Endodermal cell (in vitro differentiated cells): ENCODE results near the gene ABL1. TPM values are rescaled to one million over a fixed set of nuclear protein-coding genes. Genes with fewer than 3 reads are reported as not detected.

Source experiments
- DNase-seq: peaks from one replicate; pipeline ENCODE4 v3.0.0-alpha.2; 2017
- H3K27ac ChIP-seq: 2 replicates; pipeline ENCODE4 v1.5.1; 2013; ENCODE audit warnings: mild to moderate bottlenecking, low read depth, low read length, moderate library complexity
- H3K27me3 ChIP-seq: 2 replicates; pipeline ENCODE4 v1.6.1; 2013; ENCODE audit warnings: mild to moderate bottlenecking, low read length, moderate library complexity; ENCODE audit not compliant: insufficient read depth, control insufficient read depth, poor library complexity, severe bottlenecking
- H3K36me3 ChIP-seq: 2 replicates; pipeline ENCODE4 v1.7.0; 2013; ENCODE audit warnings: mild to moderate bottlenecking, low read length, moderate library complexity; ENCODE audit not compliant: control insufficient read depth, insufficient read depth
- H3K4me1 ChIP-seq: one replicate; pipeline ENCODE4 v1.7.0; 2013; ENCODE audit warnings: low read length; ENCODE audit not compliant: control insufficient read depth, insufficient read depth
- H3K4me3 ChIP-seq: 2 replicates; pipeline ENCODE4 v1.5.1; 2013; ENCODE audit warnings: mild to moderate bottlenecking, low read length, moderate library complexity
- H3K9ac ChIP-seq: 2 replicates; pipeline ENCODE4 v1.6.1; 2013; ENCODE audit warnings: mild to moderate bottlenecking, low read length, moderate library complexity; ENCODE audit not compliant: poor library complexity, severe bottlenecking; ENCODE audit errors: extremely low read depth
- H3K9me3 ChIP-seq: 2 replicates; pipeline ENCODE4 v1.6.1; 2013; ENCODE audit warnings: mild to moderate bottlenecking, low read length, moderate library complexity; ENCODE audit not compliant: control insufficient read depth
- H3K27ac Mint-ChIP-seq: 2 replicates; pipeline ENCODE4 v1.8.0; 2020; ENCODE audit warnings: mixed read lengths
- H3K27me3 Mint-ChIP-seq: 2 replicates; pipeline ENCODE4 v1.8.0; 2021; ENCODE audit warnings: mild to moderate bottlenecking, mixed read lengths; ENCODE audit not compliant: insufficient read depth
- H3K36me3 Mint-ChIP-seq: 2 replicates; pipeline ENCODE4 v1.8.0; 2020; ENCODE audit warnings: low read depth, mixed read lengths
- H3K4me1 Mint-ChIP-seq: 2 replicates; pipeline ENCODE4 v1.8.0; 2020; ENCODE audit warnings: mixed read lengths
- H3K4me3 Mint-ChIP-seq: 2 replicates; pipeline ENCODE4 v1.8.0; 2020; ENCODE audit warnings: mild to moderate bottlenecking, moderate library complexity, mixed read lengths
- H3K9me3 Mint-ChIP-seq: 2 replicates; pipeline ENCODE4 v1.8.0; 2020; ENCODE audit warnings: mild to moderate bottlenecking, mixed read lengths
- WGBS, 2 experiments: methylation state at CpG; one replicate each; pipeline versions ENCODE4 v1.1.5 to v1.1.7; 2013; ENCODE audit warnings: missing lambda C conversion rate in 2 of 2, mixed read lengths in 1 of 2; ENCODE audit not compliant: insufficient coverage in 1 of 2, insufficient read length in 1 of 2; 5-methylcytosine and 5-hydroxymethylcytosine counted together
- total RNA-seq, 2 donors: library from RNA; stranded (reverse); fragmentation: NEBNext Ultra II Directional in 1 of 2; extraction: Animal tissue kit (Norgen Biotek cat#: 25700) in 1 of 2; gene quantifications; 2 replicates in 1 of 2; 3 replicates in 1 of 2; pipeline ENCODE4 v1.2.1, GENCODE V29; 2021
- TF ChIP-seq, protein P1 (sequence below): fragments of 200-600 bp; sonication (generic); conservative IDR thresholded peaks from 2 replicates; pipeline ENCODE4 v1.5.0; 2021; ENCODE audit warnings: antibody characterized with exemption, mild to moderate bottlenecking

Gene ABL1
- total RNA-seq, 2 donors from 2014 or later, result 78.8 to 94.1 TPM

DNA sequence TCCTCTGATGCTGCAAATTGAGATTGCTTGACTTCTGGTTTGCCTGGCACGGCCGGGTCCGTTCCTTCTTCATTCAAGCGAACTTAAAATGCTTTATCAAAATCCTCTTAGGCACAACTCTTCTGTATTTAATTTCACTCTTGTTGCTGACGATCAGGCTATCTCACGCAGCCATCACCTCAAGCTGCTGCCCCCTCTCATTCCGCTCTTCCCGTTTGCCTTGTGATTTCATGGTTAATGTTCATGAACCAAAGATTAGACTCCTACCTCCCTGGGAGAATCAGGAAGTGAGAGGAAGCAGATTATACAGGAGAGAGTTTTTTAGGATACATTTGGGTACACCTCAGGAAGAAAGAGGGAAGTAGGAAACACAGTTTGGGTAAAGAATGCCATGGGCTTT, 38.9 kb downstream of the ABL1 start:
- H3K9me3 Mint-ChIP-seq, result no peaks in the 10 kb centered on the region
- no peak overlapping the region for H3K4me3 ChIP-seq
- peaks cover 74% of the 10 kb centered on the region for H3K36me3 ChIP-seq
- no peak overlapping the region for H3K4me3 Mint-ChIP-seq
- no peaks in the 10 kb centered on the region for H3K4me1 ChIP-seq
- no peaks in the 10 kb centered on the region for H3K27me3 ChIP-seq
- TF ChIP-seq, protein P1, sequence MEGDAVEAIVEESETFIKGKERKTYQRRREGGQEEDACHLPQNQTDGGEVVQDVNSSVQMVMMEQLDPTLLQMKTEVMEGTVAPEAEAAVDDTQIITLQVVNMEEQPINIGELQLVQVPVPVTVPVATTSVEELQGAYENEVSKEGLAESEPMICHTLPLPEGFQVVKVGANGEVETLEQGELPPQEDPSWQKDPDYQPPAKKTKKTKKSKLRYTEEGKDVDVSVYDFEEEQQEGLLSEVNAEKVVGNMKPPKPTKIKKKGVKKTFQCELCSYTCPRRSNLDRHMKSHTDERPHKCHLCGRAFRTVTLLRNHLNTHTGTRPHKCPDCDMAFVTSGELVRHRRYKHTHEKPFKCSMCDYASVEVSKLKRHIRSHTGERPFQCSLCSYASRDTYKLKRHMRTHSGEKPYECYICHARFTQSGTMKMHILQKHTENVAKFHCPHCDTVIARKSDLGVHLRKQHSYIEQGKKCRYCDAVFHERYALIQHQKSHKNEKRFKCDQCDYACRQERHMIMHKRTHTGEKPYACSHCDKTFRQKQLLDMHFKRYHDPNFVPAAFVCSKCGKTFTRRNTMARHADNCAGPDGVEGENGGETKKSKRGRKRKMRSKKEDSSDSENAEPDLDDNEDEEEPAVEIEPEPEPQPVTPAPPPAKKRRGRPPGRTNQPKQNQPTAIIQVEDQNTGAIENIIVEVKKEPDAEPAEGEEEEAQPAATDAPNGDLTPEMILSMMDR, result no peak
- no peak overlapping the region for H3K9ac ChIP-seq
- H3K36me3 Mint-ChIP-seq, result peaks cover 76% of the 10 kb centered on the region
- 92 to 93% methylated on average over 7 to 8 of the region's 8 CpGs for WGBS, 2 experiments
- no peak overlapping the region for H3K27ac Mint-ChIP-seq
- H3K27me3 Mint-ChIP-seq, result no peaks in the 10 kb centered on the region
- no peaks in the 10 kb centered on the region for H3K4me1 Mint-ChIP-seq
- H3K9me3 ChIP-seq, result no peaks in the 10 kb centered on the region
- no peak overlapping the region for H3K27ac ChIP-seq
- DNase-seq, result no peak

DNA sequence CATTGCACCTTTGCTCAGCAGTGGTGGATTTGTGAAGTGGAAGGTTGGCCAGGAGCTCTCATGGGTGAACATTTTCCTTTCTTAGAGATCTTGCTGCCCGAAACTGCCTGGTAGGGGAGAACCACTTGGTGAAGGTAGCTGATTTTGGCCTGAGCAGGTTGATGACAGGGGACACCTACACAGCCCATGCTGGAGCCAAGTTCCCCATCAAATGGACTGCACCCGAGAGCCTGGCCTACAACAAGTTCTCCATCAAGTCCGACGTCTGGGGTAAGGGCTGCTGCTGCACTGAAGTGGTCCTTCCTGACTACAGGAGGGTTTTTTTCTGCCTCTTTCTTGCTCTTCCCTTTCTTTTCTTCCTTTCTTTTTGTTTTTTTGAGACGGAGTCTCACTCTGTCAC, 39.7 kb downstream of the ABL1 start:
- peaks cover 79% of the 10 kb centered on the region for H3K36me3 Mint-ChIP-seq
- H3K36me3 ChIP-seq, result peaks cover 75% of the 10 kb centered on the region

DNA sequence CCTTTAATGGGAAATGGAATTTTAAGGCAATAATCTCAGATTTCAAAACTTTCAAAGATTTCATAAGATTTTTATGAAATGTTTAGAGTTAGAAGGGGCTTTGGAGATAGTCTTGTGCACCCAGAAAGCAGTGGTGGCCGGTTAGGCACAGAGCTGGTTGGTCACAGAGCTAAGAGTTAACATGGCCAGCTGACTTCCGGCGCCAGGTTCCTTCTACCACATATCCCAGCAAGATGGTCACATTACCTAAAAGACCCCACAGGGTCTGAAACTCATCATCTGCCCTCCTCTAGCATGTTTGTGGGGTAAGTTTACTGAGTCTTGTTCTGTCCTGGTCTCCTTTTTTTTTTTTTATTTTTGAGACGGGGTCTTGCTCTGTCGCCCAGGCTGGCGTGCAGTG, 42.2 kb downstream of the ABL1 start:
- H3K27me3 ChIP-seq, result no peaks in the 10 kb centered on the region
- peaks cover 83% of the 10 kb centered on the region for H3K36me3 ChIP-seq
- no peak for DNase-seq
- Mint-ChIP-seq H3K27ac (no peak overlapping the region), H3K36me3 (peaks cover 89% of the 10 kb centered on the region), H3K9me3 (no peaks in the 10 kb centered on the region), H3K4me1 (no peaks in the 10 kb centered on the region), H3K4me3 (no peak overlapping the region), H3K27me3 (no peaks in the 10 kb centered on the region)
- H3K4me1 ChIP-seq, result no peaks in the 10 kb centered on the region
- H3K4me3 ChIP-seq, result no peak overlapping the region
- H3K9me3 ChIP-seq, result no peaks in the 10 kb centered on the region
- TF ChIP-seq, protein P1, result no peak
- WGBS, 2 experiments, result 83 to 97% methylated on average over 2 to 6 of the region's 6 CpGs
- H3K27ac ChIP-seq, result no peak overlapping the region
- no peak overlapping the region for H3K9ac ChIP-seq

More for the DNA sequence above, 39.7 kb downstream of the ABL1 start:
- Mint-ChIP-seq H3K4me1 (no peaks in the 10 kb centered on the region), H3K27ac (no peak overlapping the region), H3K27me3 (no peaks in the 10 kb centered on the region), H3K9me3 (no peaks in the 10 kb centered on the region), H3K4me3 (no peak overlapping the region)
- no peaks in the 10 kb centered on the region for H3K4me1 ChIP-seq
- DNase-seq, result no peak
- WGBS, 2 experiments, result 92 to 96% methylated on average over 5 of the region's 5 CpGs
- no peak overlapping the region for H3K4me3 ChIP-seq
- no peak overlapping the region for H3K27ac ChIP-seq
- no peak overlapping the region for H3K9ac ChIP-seq
- TF ChIP-seq, protein P1, result no peak
- no peaks in the 10 kb centered on the region for H3K9me3 ChIP-seq
- no peaks in the 10 kb centered on the region for H3K27me3 ChIP-seq
